Measurements from ENCODE around the gene SLC6A7.

Gene SLC6A7

DNA sequence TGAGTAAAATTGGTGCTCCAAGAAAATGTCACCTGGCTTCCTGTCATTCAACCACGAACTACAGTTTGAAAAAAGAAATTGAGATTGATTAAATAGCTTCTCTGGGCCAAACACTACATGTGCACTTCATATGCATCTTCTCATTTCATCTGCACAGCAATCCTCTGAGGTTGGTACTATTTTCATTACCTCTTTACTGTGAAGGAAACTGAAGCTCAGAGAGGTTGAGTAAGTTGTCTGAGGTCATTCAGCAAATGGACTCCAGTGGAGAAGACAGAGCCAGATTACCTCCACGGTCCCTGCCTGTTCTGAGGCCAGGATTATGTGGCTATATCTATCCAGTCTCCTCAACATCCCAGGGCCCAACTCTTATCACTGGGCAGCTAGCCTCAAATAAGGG, 46.5 kb downstream of the SLC6A7 start:
- TF ChIP-seq, protein P1, sequence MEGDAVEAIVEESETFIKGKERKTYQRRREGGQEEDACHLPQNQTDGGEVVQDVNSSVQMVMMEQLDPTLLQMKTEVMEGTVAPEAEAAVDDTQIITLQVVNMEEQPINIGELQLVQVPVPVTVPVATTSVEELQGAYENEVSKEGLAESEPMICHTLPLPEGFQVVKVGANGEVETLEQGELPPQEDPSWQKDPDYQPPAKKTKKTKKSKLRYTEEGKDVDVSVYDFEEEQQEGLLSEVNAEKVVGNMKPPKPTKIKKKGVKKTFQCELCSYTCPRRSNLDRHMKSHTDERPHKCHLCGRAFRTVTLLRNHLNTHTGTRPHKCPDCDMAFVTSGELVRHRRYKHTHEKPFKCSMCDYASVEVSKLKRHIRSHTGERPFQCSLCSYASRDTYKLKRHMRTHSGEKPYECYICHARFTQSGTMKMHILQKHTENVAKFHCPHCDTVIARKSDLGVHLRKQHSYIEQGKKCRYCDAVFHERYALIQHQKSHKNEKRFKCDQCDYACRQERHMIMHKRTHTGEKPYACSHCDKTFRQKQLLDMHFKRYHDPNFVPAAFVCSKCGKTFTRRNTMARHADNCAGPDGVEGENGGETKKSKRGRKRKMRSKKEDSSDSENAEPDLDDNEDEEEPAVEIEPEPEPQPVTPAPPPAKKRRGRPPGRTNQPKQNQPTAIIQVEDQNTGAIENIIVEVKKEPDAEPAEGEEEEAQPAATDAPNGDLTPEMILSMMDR (IDR thresholded peaks at IDR 0.05; ENCODE audit: low read depth, low read length): no peak
- DNase-seq (ENCODE audit: extremely low read depth, low read depth): no peak

DNA sequence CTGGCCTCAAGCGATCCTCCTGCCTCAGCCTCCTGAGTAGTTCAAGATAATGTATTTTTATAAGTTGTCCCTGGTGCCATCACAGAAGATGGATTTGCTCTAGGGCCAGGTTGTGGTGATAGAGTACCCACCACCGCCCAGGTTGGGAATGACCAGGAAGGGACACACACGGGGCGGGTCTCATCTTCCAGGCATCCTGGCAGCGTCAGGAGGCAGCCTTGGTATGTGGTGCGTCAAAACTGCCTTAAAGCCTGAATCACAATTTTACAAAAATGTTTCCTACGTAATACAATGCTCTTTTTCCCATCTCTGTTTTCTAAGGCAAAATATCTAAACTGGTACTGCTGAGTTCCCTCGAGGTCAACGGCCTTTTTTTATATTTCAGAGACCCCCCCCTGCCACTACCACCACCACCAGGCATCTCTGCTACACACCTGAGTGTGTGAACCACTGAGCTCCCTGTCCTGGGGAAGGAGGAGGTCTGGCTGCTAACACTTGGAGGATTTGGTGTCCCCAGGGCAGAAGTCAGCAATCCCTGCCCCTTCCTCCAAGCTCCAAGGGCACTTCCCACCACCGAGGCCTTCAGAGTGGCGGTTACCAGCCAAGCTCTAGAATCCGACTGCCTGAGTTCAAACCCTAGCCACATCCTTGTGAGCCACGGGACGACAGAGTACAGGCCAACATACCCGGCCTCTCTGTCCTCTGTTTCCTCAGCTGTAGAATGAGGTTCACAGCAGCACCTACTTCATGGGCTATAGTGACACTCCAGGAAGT, 47.3 kb downstream of the SLC6A7 start:
- DNase-seq (ENCODE audit: extremely low read depth, low read depth): no peak
- TF ChIP-seq, protein P1 (IDR thresholded peaks at IDR 0.05; ENCODE audit: low read depth, low read length): no peak

DNA sequence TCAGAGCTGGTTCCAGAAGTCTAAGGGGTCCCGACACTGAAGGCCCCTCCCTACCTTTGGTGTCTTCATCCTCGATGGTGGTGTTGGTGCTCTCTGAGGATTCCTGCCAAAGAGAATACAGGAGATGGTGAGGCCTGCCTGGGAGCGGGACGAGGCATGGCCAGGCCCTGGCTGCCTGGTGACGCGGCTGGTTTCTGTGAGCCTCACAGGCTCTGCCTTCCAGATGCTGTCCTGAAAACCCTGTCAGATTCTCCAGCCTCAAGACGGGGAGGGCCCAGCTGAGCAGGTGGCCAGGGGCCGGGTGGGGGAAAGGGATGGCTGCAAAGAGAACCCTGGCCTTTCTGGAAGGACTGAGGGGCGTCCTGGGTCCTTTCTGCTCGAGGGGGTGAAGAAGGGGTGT, 48.8 kb downstream of the SLC6A7 start:
- TF ChIP-seq, protein P1 (IDR thresholded peaks at IDR 0.05; ENCODE audit: low read depth, low read length): no peak

DNA sequence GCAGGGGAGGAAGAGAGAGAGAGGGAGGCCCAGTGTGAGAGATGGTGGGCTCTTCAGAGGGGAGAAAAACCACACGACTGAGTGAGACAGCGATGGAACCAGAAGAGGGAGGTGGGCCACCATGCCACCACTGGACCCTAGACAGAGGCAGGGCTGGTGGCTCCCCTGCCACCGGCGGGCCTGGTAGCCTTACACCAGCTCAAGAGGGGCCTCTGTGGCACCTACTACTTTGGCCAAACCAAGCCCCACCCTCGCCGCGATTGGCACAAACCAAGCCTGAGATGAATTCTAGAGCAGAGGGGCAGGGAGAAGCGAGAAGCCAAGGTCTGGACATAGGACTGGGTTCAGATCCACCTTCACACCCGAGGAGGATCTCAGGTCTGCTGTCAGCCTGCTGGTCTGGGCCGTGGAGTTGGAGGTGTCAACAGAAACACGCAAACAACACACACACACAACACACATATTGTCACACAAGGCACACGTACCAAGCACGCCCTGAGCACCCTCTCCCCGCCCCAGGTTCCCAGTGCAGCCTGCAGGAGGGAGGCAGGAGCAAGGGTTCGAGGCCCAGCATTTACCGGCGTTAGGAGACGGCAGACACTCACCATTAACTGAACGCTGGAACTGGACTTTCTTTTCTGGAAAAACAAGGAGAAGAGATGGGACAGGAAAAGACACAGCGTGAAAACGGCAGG, 49.4 kb downstream of the SLC6A7 start:
- DNase-seq (ENCODE audit: extremely low read depth, low read depth): no peak
- TF ChIP-seq, protein P1 (IDR thresholded peaks at IDR 0.05; ENCODE audit: low read depth, low read length): no peak

More for the DNA sequence above, 48.8 kb downstream of the SLC6A7 start:
- DNase-seq (ENCODE audit: extremely low read depth, low read depth): no peak

DNA sequence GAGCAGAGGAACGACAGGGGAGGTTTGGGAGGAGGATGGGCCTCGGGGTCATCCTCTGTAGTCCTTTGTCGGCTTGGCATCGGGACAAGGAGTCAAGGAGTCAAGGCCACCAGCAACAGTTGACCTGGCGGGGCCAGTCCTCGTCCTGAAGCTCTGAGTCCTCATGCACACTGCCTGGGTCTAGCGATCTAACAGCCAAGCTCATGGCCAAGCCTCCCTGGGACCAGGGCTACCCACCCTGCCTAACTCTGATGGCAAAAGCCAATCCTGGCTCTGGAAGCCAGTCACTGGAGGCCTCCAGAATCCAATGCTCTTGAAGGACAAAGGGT, 49.9 kb downstream of the SLC6A7 start:
- no peak for DNase-seq (ENCODE audit: extremely low read depth, low read depth)
- TF ChIP-seq, protein P1 (IDR thresholded peaks at IDR 0.05; ENCODE audit: low read depth, low read length): no peak

DNA sequence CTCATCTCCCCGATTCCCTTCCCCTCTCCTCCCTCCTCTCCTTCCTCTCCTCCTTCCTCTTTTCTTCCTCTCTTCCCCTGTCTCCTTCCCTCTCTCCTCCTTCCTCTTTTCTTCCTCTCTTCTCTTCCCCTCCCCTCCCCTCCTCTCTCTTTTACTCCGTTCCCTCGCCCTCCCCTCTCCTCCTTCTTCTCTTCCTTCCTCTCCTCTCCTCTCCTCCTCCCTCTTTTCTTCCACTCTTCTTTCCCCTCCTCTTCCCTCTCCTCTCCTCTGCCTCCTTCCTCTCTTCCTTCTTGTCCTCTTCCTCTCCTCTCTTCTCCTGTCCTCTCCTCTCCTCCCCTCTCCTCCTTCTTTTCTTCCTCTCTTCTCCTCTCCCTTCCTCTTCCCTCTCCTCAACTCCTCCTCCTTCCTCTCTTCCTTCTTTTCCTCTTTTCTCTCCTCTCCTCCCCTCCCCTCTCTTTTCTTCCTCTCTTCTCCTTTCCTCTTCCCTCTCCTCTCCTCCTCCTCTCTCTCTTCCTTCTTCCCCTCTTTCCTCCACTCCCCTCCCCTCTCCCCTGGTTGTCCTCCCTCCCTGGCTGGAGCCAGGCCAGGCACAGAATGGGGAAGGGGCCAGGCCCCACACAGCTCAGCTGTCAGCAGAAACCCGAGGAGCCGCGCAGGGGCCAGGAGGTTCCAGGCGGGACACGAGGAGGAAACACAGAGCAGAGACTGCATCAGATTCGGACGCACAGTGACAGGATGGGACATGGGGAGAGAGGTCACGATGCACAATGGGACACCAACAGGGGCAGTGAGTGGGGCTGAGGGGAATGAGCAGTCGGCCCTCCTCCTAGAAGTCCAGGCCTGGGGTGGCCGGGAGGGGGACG, 51.7 kb downstream of the SLC6A7 start:
- TF ChIP-seq, protein P1 (IDR thresholded peaks at IDR 0.05; ENCODE audit: low read depth, low read length): no peak
- no peak for DNase-seq (ENCODE audit: extremely low read depth, low read depth)

Data from AG09319 (cell line).